Uterus (tissue), 4 donors: ENCODE measurements around the gene ZBTB49. TPM values are rescaled to one million over a fixed set of nuclear protein-coding genes. Genes with fewer than 3 reads are reported as not detected.

Experiments used
- DNase-seq, 2 donors: peaks; one replicate each; pipeline ENCODE4 v3.0.0-alpha.2; 2019 to 2020
- H3K27ac ChIP-seq, 2 donors: fragments of 200-600 bp; sonication (generic); 1 replicate in 1 of 2; 2 replicates in 1 of 2; pipeline ENCODE4 v1.5.1; 2016 to 2018
- H3K27me3 ChIP-seq, 2 donors: fragments of 200-600 bp; sonication (generic); one replicate each; pipeline ENCODE4 v1.5.1; 2018 to 2019; ENCODE audit warnings: control low read depth in 1 of 2
- H3K36me3 ChIP-seq, 2 donors: fragments of 200-600 bp; sonication (generic); one replicate each; pipeline ENCODE4 v1.5.1; 2019; ENCODE audit warnings: control low read depth in 1 of 2
- H3K4me1 ChIP-seq, 2 donors: fragments of 200-600 bp; sonication (generic); one replicate each; pipeline ENCODE4 v1.5.1; 2018 to 2019; ENCODE audit warnings: control low read depth in 1 of 2
- H3K4me3 ChIP-seq, 2 donors: fragments of 200-600 bp; sonication (generic); 1 replicate in 1 of 2; 2 replicates in 1 of 2; pipeline ENCODE4 v1.5.1; 2018 to 2019; ENCODE audit warnings: mild to moderate bottlenecking in 1 of 2
- H3K9me3 ChIP-seq, 2 donors: fragments of 200-600 bp; sonication (generic); one replicate each; pipeline ENCODE4 v1.5.1; 2019; ENCODE audit warnings: control low read depth in 1 of 2
- CTCF ChIP-seq, 4 experiments: fragments of 200-600 bp in 2 of 4; fragments of 450-650 bp in 2 of 4; sonication (generic) in 2 of 4; IDR thresholded peaks; one replicate each; pipeline ENCODE4 v1.5.1; 2016 to 2019; ENCODE audit warnings: antibody characterized with exemption in 4 of 4, mild to moderate bottlenecking in 2 of 4, moderate library complexity in 1 of 4
- POLR2A ChIP-seq, 2 donors: fragments of 450-650 bp; IDR thresholded peaks; one replicate each; pipeline ENCODE4 v1.6.1; 2016; ENCODE audit warnings: antibody characterized with exemption in 2 of 2, mild to moderate bottlenecking in 1 of 2, moderate library complexity in 1 of 2
- intact Hi-C: fragments of 100-400 bp; cut with DNase I; formaldehyde crosslinking; loops from one replicate; pipeline ENCODE4 v1.15.1; 2023; ENCODE audit warnings: low total_unique reads
- total RNA-seq, 4 donors: library from RNA; depleted of rRNA in 3 of 4; stranded (reverse); fragments of >200 nt in 3 of 4; gene quantifications; one replicate each; pipeline versions ENCODE4 v1.1.0 to v1.2.4, GENCODE V29; 2014 to 2023
- donor health status: DM: yes; HTN: yes; CAD: no.

ZBTB49 gene
- total RNA-seq, 4 donors from 2014 or later: 2.8 to 8.5 (median 6.6) TPM

GRCh38 chr4:4362991-4363697 is 73.1 kb downstream of the ZBTB49 start:
- Histone ChIP-seq H3K4me1 (no peaks in the 10 kb centered on the region), H3K27me3 (no peaks in the 10 kb centered on the region), H3K9me3 (no peaks in the 10 kb centered on the region), H3K36me3 (no peaks in the 10 kb centered on the region), H3K4me3 (no peak overlapping the region), H3K27ac (no peak overlapping the region)
- TF ChIP-seq POLR2A (IDR thresholded peaks at IDR 0.05): no peak
- TF ChIP-seq CTCF (IDR thresholded peaks at IDR 0.05): no peak
- intact Hi-C loops: no loop called here
- no peak for DNase-seq

- no peaks in the 10 kb centered on the region for H3K27me3 ChIP-seq
- no peaks in the 10 kb centered on the region for H3K36me3 ChIP-seq
- TF ChIP-seq POLR2A (IDR thresholded peaks at IDR 0.05) (no peak), CTCF (IDR thresholded peaks at IDR 0.05) (no peak)
- intact Hi-C loops: no loop called here
- H3K9me3 ChIP-seq: no peaks in the 10 kb centered on the region
- DNase-seq: no peak
- no peak overlapping the region for H3K4me3 ChIP-seq
- H3K4me1 ChIP-seq: no peaks in the 10 kb centered on the region
- H3K27ac ChIP-seq: no peak overlapping the region
These were observed 74.0 kb downstream of the ZBTB49 start for GRCh38 chr4:4364061-4364460.

DNA sequence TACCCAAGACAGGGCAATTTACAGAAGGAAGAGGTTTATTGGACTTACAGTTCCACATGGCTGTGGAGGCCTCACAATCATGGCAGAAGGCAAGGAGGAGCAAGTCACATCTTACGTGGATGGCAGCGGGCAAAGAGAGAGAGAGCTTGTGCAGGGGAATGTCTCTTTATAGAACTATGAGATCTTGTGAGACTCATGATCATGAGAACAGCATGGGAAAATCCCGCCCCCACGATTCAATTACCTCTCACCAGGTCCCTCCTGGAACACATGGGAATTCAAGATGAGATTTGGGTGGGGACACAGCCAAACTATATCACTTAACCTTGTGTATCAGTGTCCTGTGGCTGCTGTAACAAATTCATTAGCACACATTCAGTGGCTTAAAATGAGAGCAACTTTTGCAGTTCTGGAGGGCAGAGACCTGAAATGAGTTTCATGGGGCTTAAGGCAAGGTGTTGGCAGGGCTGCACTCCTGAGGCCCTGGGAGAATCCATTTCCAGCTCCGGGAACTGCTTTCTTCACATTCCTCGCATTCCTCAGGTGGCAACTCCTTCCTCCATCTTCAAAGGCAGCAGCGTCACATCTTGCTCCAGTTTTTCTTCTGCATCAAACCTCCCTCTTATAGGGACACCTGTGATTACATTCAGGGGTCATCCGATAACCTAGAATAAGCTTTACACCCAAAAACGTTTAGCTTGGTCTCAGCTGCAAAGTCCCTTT is 74.6 kb downstream of the ZBTB49 start:
- DNase-seq: no peak
- intact Hi-C loops: no loop called here
- Histone ChIP-seq H3K9me3 (no peaks in the 10 kb centered on the region), H3K27me3 (no peaks in the 10 kb centered on the region), H3K36me3 (no peaks in the 10 kb centered on the region), H3K4me3 (no peak overlapping the region), H3K27ac (no peak overlapping the region), H3K4me1 (no peaks in the 10 kb centered on the region)
- TF ChIP-seq CTCF (IDR thresholded peaks at IDR 0.05) (no peak), POLR2A (IDR thresholded peaks at IDR 0.05) (no peak)

DNA sequence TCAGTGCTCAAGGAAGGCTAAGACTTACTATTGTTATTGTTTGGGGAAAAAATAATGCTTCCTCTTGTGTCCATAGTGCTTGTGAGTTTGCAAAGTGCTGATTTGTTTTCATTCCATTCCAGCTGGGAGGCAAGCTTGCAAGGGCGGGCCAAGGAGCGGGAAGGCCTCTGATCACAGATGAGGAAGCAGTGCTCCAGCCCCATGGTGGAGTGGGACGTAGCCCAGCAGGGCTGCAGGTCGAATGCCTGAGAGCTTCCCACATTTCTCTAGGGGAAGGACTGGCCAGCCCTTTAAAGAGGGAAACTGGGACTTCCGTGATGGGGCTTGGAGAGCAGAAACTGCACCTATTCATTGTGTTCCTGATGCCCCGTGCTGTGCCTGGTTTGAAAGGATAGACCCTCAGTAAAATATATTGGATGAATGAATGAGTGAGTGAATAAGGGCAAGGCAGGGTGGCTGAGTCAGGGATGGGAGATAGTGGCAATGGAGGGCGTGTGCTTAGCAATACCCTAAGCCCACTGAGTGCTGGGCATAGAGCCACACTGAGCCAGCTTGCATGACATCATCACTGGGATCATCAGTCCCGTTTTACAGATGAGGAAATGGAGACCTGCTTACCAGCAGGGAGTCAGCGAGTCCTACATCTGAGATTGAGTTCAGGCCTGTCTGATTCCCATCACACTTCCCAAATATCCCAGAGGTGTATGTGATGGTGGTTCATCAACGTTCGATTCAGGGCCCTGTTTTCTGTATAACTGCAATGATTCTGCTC is 78.9 kb downstream of the ZBTB49 start:
- intact Hi-C loops: no loop called here
- Histone ChIP-seq H3K4me1 (no peaks in the 10 kb centered on the region), H3K27ac (no peak overlapping the region), H3K4me3 (no peak overlapping the region), H3K9me3 (no peaks in the 10 kb centered on the region), H3K36me3 (no peaks in the 10 kb centered on the region), H3K27me3 (no peaks in the 10 kb centered on the region)
- TF ChIP-seq POLR2A (IDR thresholded peaks at IDR 0.05): no peak
- no peak for TF ChIP-seq CTCF (IDR thresholded peaks at IDR 0.05)
- no peak for DNase-seq

Other genes with a start within 250 kb of the ZBTB49 start
- gene OTOP1, start 63.3 kb upstream of the ZBTB49 start, total RNA-seq: not detected
- 10 to 100 TPM in 3 of 4 donors, 1 to 10 TPM in 1; 9.4 to 43.3 (median 33.6) TPM for gene TMEM128, start 42.0 kb upstream of the ZBTB49 start, total RNA-seq
- gene LYAR, start 97 bp upstream of the ZBTB49 start, total RNA-seq: 10 to 100 TPM in 3 of 4 donors, 1 to 10 TPM in 1; 7.1 to 32.5 (median 12.6) TPM
- 10 to 100 TPM in 1 of 4 donors, 1 to 10 TPM in 2, not detected in 1; 3.6 to 11.2 (median 3.8) TPM for gene NSG1, start 96.9 kb downstream of the ZBTB49 start, total RNA-seq